Keratinocyte (primary cell): ENCODE data around the gene SLC23A2. TPM values are rescaled to one million over a fixed set of nuclear protein-coding genes. Genes with fewer than 3 reads are reported as not detected.

Experiments
- DNase-seq: peaks from one replicate; pipeline ENCODE4 v3.0.0-alpha.2; 2011; ENCODE audit warnings: low read depth, missing footprints, low spot score
- FAIRE-seq: peaks from 2 replicates; lab custom pipeline; 2011; peaks lifted over from hg19 to GRCh38; lab: Jason Lieb, UNC
- H2AFZ ChIP-seq: 2 replicates; pipeline ENCODE4 v1.6.0; 2012; ENCODE audit warnings: low read length, control low read depth, inconsistent platforms; ENCODE audit not compliant: control insufficient read depth
- H3K27ac ChIP-seq: 2 replicates; pipeline ENCODE4 v1.5.1; 2011; ENCODE audit warnings: low read length; ENCODE audit not compliant: control insufficient read depth, insufficient read depth
- H3K27me3 ChIP-seq: 3 replicates; pipeline ENCODE4 v1.6.0; 2011; ENCODE audit warnings: low read length; ENCODE audit not compliant: control insufficient read depth, insufficient read depth; ENCODE audit errors: extremely low read depth
- H3K36me3 ChIP-seq, 2 experiments: 2 replicates in 1 of 2; 3 replicates in 1 of 2; pipeline ENCODE4 v1.5.1; 2011; ENCODE audit warnings: low read length in 2 of 2, mild to moderate bottlenecking in 1 of 2; ENCODE audit not compliant: control insufficient read depth in 2 of 2, insufficient read depth in 2 of 2; ENCODE audit errors: extremely low read depth in 1 of 2
- H3K4me1 ChIP-seq: 3 replicates; pipeline ENCODE4 v1.5.1; 2011; ENCODE audit warnings: low read length; ENCODE audit not compliant: control insufficient read depth, insufficient read depth; ENCODE audit errors: extremely low read depth
- H3K4me2 ChIP-seq: 3 replicates; pipeline ENCODE4 v1.6.0; 2011; ENCODE audit warnings: low read depth, low read length; ENCODE audit not compliant: control insufficient read depth, insufficient read depth; ENCODE audit errors: extremely low read depth
- H3K4me3 ChIP-seq, 3 experiments: fragments of 200-600 bp in 1 of 3; sonication (generic) in 1 of 3; 2 replicates in 2 of 3; 3 replicates in 1 of 3; pipeline ENCODE4 v1.5.1; 2011 to 2016; ENCODE audit warnings: low read length in 3 of 3, mild to moderate bottlenecking in 3 of 3, control low read depth in 2 of 3, inconsistent platforms in 1 of 3, low read depth in 1 of 3, mixed read lengths in 1 of 3, mixed run types in 1 of 3, moderate library complexity in 1 of 3; ENCODE audit not compliant: control insufficient read depth in 2 of 3, insufficient read depth in 2 of 3; ENCODE audit errors: extremely low read depth in 1 of 3
- H3K79me2 ChIP-seq: 2 replicates; pipeline ENCODE4 v1.6.0; 2012; ENCODE audit warnings: low read length; ENCODE audit not compliant: control insufficient read depth, insufficient read depth
- H3K9ac ChIP-seq: 3 replicates; pipeline ENCODE4 v1.6.0; 2011; ENCODE audit warnings: low read length; ENCODE audit not compliant: control insufficient read depth, insufficient read depth; ENCODE audit errors: extremely low read depth
- H3K9me1 ChIP-seq: 3 replicates; pipeline ENCODE4 v1.6.0; 2011; ENCODE audit warnings: low read length; ENCODE audit not compliant: control insufficient read depth, insufficient read depth; ENCODE audit errors: extremely low read depth
- H3K9me3 ChIP-seq: 2 replicates; pipeline ENCODE4 v1.5.1; 2012; ENCODE audit warnings: low read depth, low read length; ENCODE audit not compliant: control insufficient read depth
- H4K20me1 ChIP-seq: 3 replicates; pipeline ENCODE4 v1.6.0; 2011; ENCODE audit warnings: low read length; ENCODE audit not compliant: control insufficient read depth, insufficient read depth; ENCODE audit errors: extremely low read depth
- EZH2 ChIP-seq: IDR thresholded peaks from one replicate; pipeline ENCODE4 v1.6.1; 2012; ENCODE audit warnings: inconsistent platforms, mild to moderate bottlenecking, low read length, moderate library complexity
- dilution Hi-C: fragments of 300-500 bp; cut with MboI; formaldehyde crosslinking; loops from one replicate; pipeline ENCODE4 v1.7.0; 2020; ENCODE audit warnings: low sequenced_read_pairs; ENCODE audit not compliant: extremely low pct_ligation_motif_present
- polyA plus RNA-seq, 5 experiments: library from polyadenylated mRNA; depleted of rRNA in 3 of 5; stranded (reverse) in 3 of 5; stranded (forward) in 1 of 5; unstranded in 1 of 5; fragments of >200 nt; gene quantifications; 1 replicate in 1 of 5; 2 replicates in 3 of 5; 3 replicates in 1 of 5; pipeline versions ENCODE4 v1.2.1 to v1.2.3, GENCODE V29; 2011 to 2012; ENCODE audit warnings: missing spikeins in 2 of 5, low read depth in 1 of 5, low replicate concordance in 1 of 5
- TF ChIP-seq, protein P1 (sequence below), 3 experiments: IDR thresholded peaks in 1 of 3; conservative IDR thresholded peaks in 1 of 3; optimal IDR thresholded peaks in 1 of 3; 2 replicates in 2 of 3; 3 replicates in 1 of 3; pipeline versions ENCODE3 to v1.5.1; 2011; ENCODE audit warnings: low read length in 3 of 3, mild to moderate bottlenecking in 3 of 3, moderate library complexity in 2 of 3, control low read depth in 1 of 3, inconsistent platforms in 1 of 3; ENCODE audit not compliant: insufficient read depth in 2 of 3; ENCODE audit errors: extremely low read depth in 1 of 3

The SLC23A2 gene
- polyA plus RNA-seq, 1 donor (not counting 4 experiments of a cell fraction or from before 2014, with no cell fraction given), result 13.4 TPM

DNA sequence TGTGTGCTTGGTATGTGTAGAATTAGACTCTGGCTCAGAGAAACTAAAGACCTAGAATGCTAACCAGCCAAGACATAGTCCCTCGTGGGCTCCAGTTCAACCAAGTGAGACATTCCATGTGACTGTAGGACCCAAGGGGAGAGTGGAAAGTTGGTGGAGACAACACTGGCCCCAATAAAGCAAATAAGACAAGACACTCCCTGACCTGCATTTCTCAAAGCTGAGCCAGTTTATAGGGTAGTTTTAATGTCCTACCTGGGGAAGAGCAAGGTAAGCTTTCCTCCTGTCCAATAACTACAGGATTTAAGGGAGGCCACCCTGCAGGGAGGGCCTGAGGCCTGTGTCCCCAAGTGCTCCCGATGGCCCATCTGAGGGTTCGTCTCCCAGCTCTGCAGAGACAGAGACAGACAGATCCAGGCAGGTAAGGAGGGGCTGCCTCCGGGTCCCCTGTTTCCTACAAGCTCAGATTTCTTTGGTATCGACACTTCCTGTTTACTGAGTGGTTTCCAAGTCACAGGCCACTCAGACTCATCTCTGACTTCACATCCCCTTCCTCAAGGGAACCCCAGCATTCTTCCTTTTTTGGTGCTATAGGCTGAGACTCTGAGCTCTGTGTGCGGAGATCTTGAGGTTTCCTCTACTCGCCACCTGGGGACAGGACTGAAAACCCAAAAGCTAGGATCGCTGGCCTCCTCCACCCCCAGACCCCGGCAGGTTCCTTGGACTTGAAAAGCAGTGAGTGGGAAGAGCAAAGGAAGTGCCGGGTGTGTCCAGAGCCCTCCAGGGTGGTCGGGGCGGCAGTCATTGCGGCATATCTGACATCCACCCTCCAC, 187.2 kb downstream of the SLC23A2 start:
- Histone ChIP-seq H3K27ac (no peak overlapping the region), H3K4me3 (no peak overlapping the region)

DNA sequence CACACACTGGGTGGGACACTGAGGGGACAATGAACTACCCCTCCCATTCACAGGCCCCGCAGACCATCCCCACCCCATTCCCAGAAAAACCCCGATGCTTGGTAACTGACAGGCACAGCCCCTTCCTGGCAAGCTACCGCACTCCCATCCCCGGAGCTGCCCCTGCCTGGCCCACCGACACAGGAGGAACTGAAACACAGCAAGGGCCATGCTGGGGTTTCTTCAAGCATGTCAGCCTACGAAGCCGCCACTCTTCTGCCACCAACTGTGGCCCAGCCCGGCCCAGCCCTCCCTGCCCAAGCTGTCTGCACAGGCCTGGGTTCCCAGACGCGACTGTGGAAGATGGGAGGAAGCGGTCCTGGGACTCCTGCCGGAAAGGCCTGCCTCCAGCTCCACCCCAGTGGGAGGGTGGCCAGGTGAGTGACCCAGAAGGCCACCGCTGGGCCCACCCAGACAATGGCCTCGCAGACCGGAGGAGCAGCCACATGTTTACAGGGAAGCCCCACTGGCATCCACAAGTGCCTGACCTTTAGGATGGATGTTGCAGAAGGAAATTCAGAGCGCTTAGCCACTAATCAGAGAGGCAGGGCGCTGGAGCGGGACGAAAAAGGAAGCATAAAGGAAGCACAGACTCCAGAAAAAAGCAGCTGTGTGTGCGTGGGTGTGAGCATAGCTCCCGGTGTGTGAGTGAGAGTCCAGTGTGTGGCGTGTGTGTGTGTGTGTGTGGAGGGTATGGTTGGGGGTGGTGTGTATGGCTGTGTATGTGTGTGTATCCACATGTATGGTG, 188.0 kb downstream of the SLC23A2 start:
- H3K36me3 ChIP-seq, result no peaks in the 10 kb centered on the region
- H3K9me3 ChIP-seq, result no peaks in the 10 kb centered on the region
- no peak overlapping the region for H3K27ac ChIP-seq
- H3K27me3 ChIP-seq, result peaks cover 45% of the 10 kb centered on the region
- H3K9ac ChIP-seq, result no peak overlapping the region
- no peak for DNase-seq
- TF ChIP-seq, protein P1, sequence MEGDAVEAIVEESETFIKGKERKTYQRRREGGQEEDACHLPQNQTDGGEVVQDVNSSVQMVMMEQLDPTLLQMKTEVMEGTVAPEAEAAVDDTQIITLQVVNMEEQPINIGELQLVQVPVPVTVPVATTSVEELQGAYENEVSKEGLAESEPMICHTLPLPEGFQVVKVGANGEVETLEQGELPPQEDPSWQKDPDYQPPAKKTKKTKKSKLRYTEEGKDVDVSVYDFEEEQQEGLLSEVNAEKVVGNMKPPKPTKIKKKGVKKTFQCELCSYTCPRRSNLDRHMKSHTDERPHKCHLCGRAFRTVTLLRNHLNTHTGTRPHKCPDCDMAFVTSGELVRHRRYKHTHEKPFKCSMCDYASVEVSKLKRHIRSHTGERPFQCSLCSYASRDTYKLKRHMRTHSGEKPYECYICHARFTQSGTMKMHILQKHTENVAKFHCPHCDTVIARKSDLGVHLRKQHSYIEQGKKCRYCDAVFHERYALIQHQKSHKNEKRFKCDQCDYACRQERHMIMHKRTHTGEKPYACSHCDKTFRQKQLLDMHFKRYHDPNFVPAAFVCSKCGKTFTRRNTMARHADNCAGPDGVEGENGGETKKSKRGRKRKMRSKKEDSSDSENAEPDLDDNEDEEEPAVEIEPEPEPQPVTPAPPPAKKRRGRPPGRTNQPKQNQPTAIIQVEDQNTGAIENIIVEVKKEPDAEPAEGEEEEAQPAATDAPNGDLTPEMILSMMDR (optimal IDR thresholded peaks at IDR 0.05 in 1 of 3, IDR thresholded peaks at IDR 0.05 in 1 of 3, conservative IDR thresholded peaks at IDR 0.05 in 1 of 3; ENCODE audit: extremely low read depth in 1 of 3, insufficient read depth in 2 of 3, low read length in 3 of 3), result no peak
- H3K79me2 ChIP-seq, result no peaks in the 10 kb centered on the region
- no peaks in the 10 kb centered on the region for H3K4me1 ChIP-seq
- no peak overlapping the region for H3K4me3 ChIP-seq
- dilution Hi-C loops, result no loop called here
- no peak overlapping the region for H3K4me2 ChIP-seq
- FAIRE-seq, result no peak
- H4K20me1 ChIP-seq, result no peaks in the 10 kb centered on the region
- no peak overlapping the region for H2AFZ ChIP-seq
- H3K9me1 ChIP-seq, result no peaks in the 10 kb centered on the region

More for the DNA sequence above, 187.2 kb downstream of the SLC23A2 start:
- Histone ChIP-seq H3K9ac (no peak overlapping the region), H3K4me1 (no peaks in the 10 kb centered on the region), H3K27me3 (peaks cover 40% of the 10 kb centered on the region), H3K36me3 (no peaks in the 10 kb centered on the region), H3K9me1 (no peaks in the 10 kb centered on the region), H3K4me2 (no peak overlapping the region), H3K9me3 (no peaks in the 10 kb centered on the region), H4K20me1 (no peaks in the 10 kb centered on the region), H2AFZ (no peak overlapping the region), H3K79me2 (no peaks in the 10 kb centered on the region)
- DNase-seq, result no peak
- no peak for TF ChIP-seq EZH2
- TF ChIP-seq, protein P1 (optimal IDR thresholded peaks at IDR 0.05 in 1 of 3, IDR thresholded peaks at IDR 0.05 in 1 of 3, conservative IDR thresholded peaks at IDR 0.05 in 1 of 3; ENCODE audit: extremely low read depth in 1 of 3, insufficient read depth in 2 of 3, low read length in 3 of 3), result no peak
- no peak for FAIRE-seq
- dilution Hi-C loops, result no loop called here
